K562 (cell line): ENCODE measurements around the gene PDZK1IP1. TPM values are rescaled to one million over a fixed set of nuclear protein-coding genes. Genes with fewer than 3 reads are reported as not detected.
A peak's percentile ranks its signal among the peaks of the same experiment; 100 is the strongest.

Source experiments
- CGGBP1 ChIP-seq: fragments of 250-450 bp; sonication (Bioruptor Pico); IDR thresholded peaks from 2 replicates; pipeline ENCODE4 v1.9.0; 2021; ENCODE audit warnings: mild to moderate bottlenecking
- CHD7 ChIP-seq: fragments of 200-600 bp; sonication (generic); IDR thresholded peaks from one replicate; pipeline ENCODE4 v1.6.1; 2012; ENCODE audit warnings: mild to moderate bottlenecking, low read depth, low read length, inconsistent platforms
- CTBP1 ChIP-seq: fragments of 450-650 bp; IDR thresholded peaks from 2 replicates; pipeline ENCODE4 v1.6.1; 2016; ENCODE audit warnings: borderline replicate concordance
- FOS ChIP-seq: IDR thresholded peaks from 3 replicates; pipeline ENCODE4 v1.6.1; 2011; ENCODE audit not compliant: insufficient read length; ENCODE audit errors: extremely low read depth
- GATAD2A ChIP-seq: fragments of 450-650 bp; IDR thresholded peaks from 2 replicates; pipeline ENCODE4 v1.6.1; 2017
- ID3 ChIP-seq, 2 experiments: fragments of 250-450 bp in 1 of 2; fragments of 450-650 bp in 1 of 2; sonication (Bioruptor Pico) in 1 of 2; IDR thresholded peaks; 2 replicates each; pipeline versions ENCODE4 v1.6.1 to v1.8.0; 2016 to 2021; ENCODE audit warnings: mild to moderate bottlenecking in 2 of 2, moderate library complexity in 2 of 2, missing compliant biosample characterization in 1 of 2, missing genetic modification characterization in 1 of 2
- NEUROD1 ChIP-seq: fragments of 150-350 bp; IDR thresholded peaks from 2 replicates; pipeline ENCODE4 v1.6.1; 2014; ENCODE audit warnings: borderline replicate concordance, low read length, low read depth; ENCODE audit not compliant: partially characterized antibody
- NONO ChIP-seq, 2 experiments: fragments of 200-400 bp in 1 of 2; fragments of 450-650 bp in 1 of 2; formaldehyde crosslinking in 1 of 2; IDR thresholded peaks; 2 replicates each; pipeline ENCODE4 v1.6.1; 2017; ENCODE audit warnings: low read depth in 2 of 2, mild to moderate bottlenecking in 2 of 2, moderate library complexity in 2 of 2, low read length in 1 of 2
- SIX5 ChIP-seq, 2 experiments: IDR thresholded peaks; 2 replicates each; pipeline ENCODE4 v1.6.1; 2011; ENCODE audit warnings: low read length in 2 of 2, borderline replicate concordance in 1 of 2, low read depth in 1 of 2, mild to moderate bottlenecking in 1 of 2, moderate library complexity in 1 of 2; ENCODE audit not compliant: insufficient read depth in 1 of 2
- SRF ChIP-seq, 2 experiments: fragments of 250-450, 450-650 bp in 1 of 2; sonication (Bioruptor Pico) in 1 of 2; sonication (generic) in 1 of 2; formaldehyde crosslinking; IDR thresholded peaks; 2 replicates each; pipeline versions ENCODE4 v1.5.0 to v1.5.1; 2020 to 2022; ENCODE audit warnings: mild to moderate bottlenecking in 1 of 2, missing genetic modification reagents in 1 of 2
- TAF9B ChIP-seq: fragments of 450-650 bp; IDR thresholded peaks from 2 replicates; pipeline ENCODE4 v1.6.1; 2018; ENCODE audit warnings: mild to moderate bottlenecking; ENCODE audit not compliant: partially characterized antibody
- TRIM24 ChIP-seq, 2 experiments: fragments of 450-650 bp; IDR thresholded peaks; 2 replicates each; pipeline ENCODE4 v1.6.1; 2016
- ZNF24 ChIP-seq: fragments of 450-650 bp; IDR thresholded peaks from 2 replicates; pipeline ENCODE4 v1.6.1; 2016
- ZNF311 ChIP-seq: fragments of 250-450 bp; sonication (Bioruptor Pico); IDR thresholded peaks from 2 replicates; pipeline ENCODE4 v1.4.0; 2020; ENCODE audit warnings: mild to moderate bottlenecking, moderate library complexity
- polyA plus RNA-seq, 8 experiments: library from polyadenylated mRNA; depleted of rRNA in 4 of 8; stranded (reverse) in 5 of 8; unstranded in 3 of 8; fragments of >200 nt; fragmentation: Nextera tagmentation in 2 of 8; fragmentation: Illumina TruSeq in 1 of 8; extraction: Ambion mirVana in 2 of 8; extraction: Trizol in 1 of 8; gene quantifications; 2 replicates each; pipeline versions ENCODE4 v1.2.1 to v1.2.3, GENCODE V29; 2011 to 2014; ENCODE audit warnings: inconsistent platforms in 1 of 8, missing spikeins in 1 of 8
- total RNA-seq, 7 experiments: library from RNA; depleted of rRNA in 6 of 7; stranded (reverse); fragments of >200 nt in 6 of 7; fragmentation: Illumina TruSeq in 2 of 7; extraction: Trizol in 2 of 7; gene quantifications; 2 replicates each; pipeline versions ENCODE4 v1.2.1 to v1.2.3, GENCODE V29; 2011 to 2021; ENCODE audit warnings: low replicate concordance in 1 of 7

The PDZK1IP1 gene
- total and polyA plus RNA-seq, 9 of the 15 experiments (the other 6 are each of a cell fraction or from before 2014, with no cell fraction given), result 0.17 to 0.68 (median 0.53) TPM; not detected in 2

- TF ChIP-seq SIX5 (IDR thresholded peaks at IDR 0.05; ENCODE audit: borderline replicate concordance in 1 of 2, insufficient read depth in 1 of 2, low read depth in 1 of 2, low read length in 2 of 2) (no peak), ZNF24 (no peak), NONO (IDR thresholded peaks at IDR 0.05; ENCODE audit: low read depth in 2 of 2, low read length in 1 of 2) (0 out of 4 replicates have a peak, but pooled peaks of 1 of the 2 experiments have one; percentile 13), ZNF311 (no peak), CTBP1 (no peak), CGGBP1 (no peak), TRIM24 (IDR thresholded peaks at IDR 0.05) (0 out of 4 replicates have a peak, but pooled peaks of 1 of the 2 experiments have one; percentile 55), CHD7 (no peak), NEUROD1 (no peak), SRF (CRISPR knock-in tag; IDR thresholded peaks at IDR 0.05) (no peak), GATAD2A (no peak), ID3 (CRISPR knock-in tag; IDR thresholded peaks at IDR 0.05) (no peak), ID3 (tag; IDR thresholded peaks at IDR 0.05) (no peak; the same call in 1 of the 2 replicates), TAF9B (no peak), FOS (peak; percentile 51)
Observed at GRCh38 chr1:47181955-47182675, 7.7 kb downstream of the PDZK1IP1 start (continued).
